ENCODE measurements around the gene EBP.

GRCh38 chrX:48491809-48492208 is 29.8 kb upstream of the EBP start:
- TF ChIP-seq CTCF (IDR thresholded peaks at IDR 0.05) (no peak), POLR2AphosphoS5 (IDR thresholded peaks at IDR 0.05) (no peak)
